SJSA1 (cell line): ENCODE measurements around the gene CCDC127. TPM values are rescaled to one million over a fixed set of nuclear protein-coding genes. Genes with fewer than 3 reads are reported as not detected.

Source experiments
- DNase-seq, 2 experiments: peaks; one replicate each; pipeline ENCODE4 v3.0.0-alpha.2; 2015 to 2020; ENCODE audit warnings: low spot score in 2 of 2, low read depth in 1 of 2
- H3K27ac ChIP-seq: fragments of 250-450 bp; sonication (Bioruptor Pico); 2 replicates; pipeline ENCODE4 v1.5.1; 2020; ENCODE audit warnings: mild to moderate bottlenecking, moderate library complexity
- H3K27me3 ChIP-seq: fragments of 250-450 bp; sonication (Bioruptor Pico); replicated peaks from 2 replicates; pipeline ENCODE4 v1.5.1; 2020; ENCODE audit warnings: mild to moderate bottlenecking, moderate library complexity
- H3K36me3 ChIP-seq: fragments of 250-450 bp; sonication (Bioruptor Pico); 2 replicates; pipeline ENCODE4 v1.5.1; 2020; ENCODE audit warnings: mild to moderate bottlenecking
- H3K4me1 ChIP-seq: fragments of 250-450 bp; sonication (Bioruptor Pico); replicated peaks from 2 replicates; pipeline ENCODE4 v1.6.1; 2021; ENCODE audit warnings: mild to moderate bottlenecking
- H3K4me3 ChIP-seq: fragments of 250-450 bp; sonication (Bioruptor Pico); 2 replicates; pipeline ENCODE4 v1.5.1; 2020; ENCODE audit warnings: mild to moderate bottlenecking
- H3K9me3 ChIP-seq: fragments of 250-450 bp; sonication (Bioruptor Pico); replicated peaks from 2 replicates; pipeline ENCODE4 v1.5.1; 2020; ENCODE audit warnings: mild to moderate bottlenecking
- total RNA-seq: library from RNA; depleted of rRNA; stranded (reverse); fragments of >200 nt; shearing (Covaris generic); gene quantifications from 2 replicates; pipeline ENCODE4 v1.2.3, GENCODE V29; 2014

CCDC127 gene
- total RNA-seq, 1 experiment from 2014 or later = 4.0 TPM

- peaks cover 5% of the 10 kb centered on the region; the same call in 1 of the 2 replicates for H3K4me1 ChIP-seq
- H3K27ac ChIP-seq = no peak overlapping the region
- no peaks in the 10 kb centered on the region; the same call in 1 of the 2 replicates for H3K27me3 ChIP-seq
- no peaks in the 10 kb centered on the region for H3K36me3 ChIP-seq
- H3K9me3 ChIP-seq = no peaks in the 10 kb centered on the region
- DNase-seq = no peak
- H3K4me3 ChIP-seq = no peak overlapping the region
Measured at GRCh38 chr5:187042-187431, 30.9 kb downstream of the CCDC127 start.

GRCh38 chr5:186091-187041 is 31.6 kb downstream of the CCDC127 start:
- peaks cover 5% of the 10 kb centered on the region; the same call in 1 of the 2 replicates for H3K4me1 ChIP-seq
- H3K36me3 ChIP-seq = no peaks in the 10 kb centered on the region
- H3K27ac ChIP-seq = no peak overlapping the region
- no peaks in the 10 kb centered on the region; the same call in 1 of the 2 replicates for H3K27me3 ChIP-seq
- no peak for DNase-seq
- no peaks in the 10 kb centered on the region for H3K9me3 ChIP-seq
- no peak overlapping the region for H3K4me3 ChIP-seq

- Histone ChIP-seq H3K4me3 (no peak overlapping the region), H3K4me1 (peaks cover 5% of the 10 kb centered on the region; the same call in 1 of the 2 replicates), H3K9me3 (no peaks in the 10 kb centered on the region), H3K36me3 (no peaks in the 10 kb centered on the region), H3K27ac (no peak overlapping the region), H3K27me3 (no peaks in the 10 kb centered on the region; the same call in 1 of the 2 replicates)
- DNase-seq = no peak
Measured at GRCh38 chr5:185095-186070, 32.6 kb downstream of the CCDC127 start.

- Histone ChIP-seq H3K27ac (no peak overlapping the region), H3K36me3 (no peaks in the 10 kb centered on the region), H3K4me1 (peaks cover 5% of the 10 kb centered on the region; the same call in 1 of the 2 replicates), H3K4me3 (no peak overlapping the region), H3K27me3 (no peaks in the 10 kb centered on the region; the same call in 1 of the 2 replicates), H3K9me3 (no peaks in the 10 kb centered on the region)
- DNase-seq = no peak
Measured at GRCh38 chr5:184471-184870, 33.5 kb downstream of the CCDC127 start.

- no peaks in the 10 kb centered on the region for H3K9me3 ChIP-seq
- no peak for DNase-seq
- no peaks in the 10 kb centered on the region for H3K36me3 ChIP-seq
- H3K27ac ChIP-seq = no peak overlapping the region
- no peaks in the 10 kb centered on the region; the same call in 1 of the 2 replicates for H3K27me3 ChIP-seq
- no peaks in the 10 kb centered on the region for H3K4me1 ChIP-seq
- H3K4me3 ChIP-seq = no peak overlapping the region
Measured at GRCh38 chr5:182126-182525, 35.8 kb downstream of the CCDC127 start.

- no peaks in the 10 kb centered on the region for H3K4me1 ChIP-seq
- H3K27ac ChIP-seq = no peak overlapping the region
- H3K27me3 ChIP-seq = no peaks in the 10 kb centered on the region; the same call in 1 of the 2 replicates
- DNase-seq = no peak
- no peaks in the 10 kb centered on the region for H3K9me3 ChIP-seq
- no peak overlapping the region for H3K4me3 ChIP-seq
- no peaks in the 10 kb centered on the region for H3K36me3 ChIP-seq
Measured at GRCh38 chr5:181566-181965, 36.4 kb downstream of the CCDC127 start.

GRCh38 chr5:181160-181559 is 36.8 kb downstream of the CCDC127 start:
- Histone ChIP-seq H3K9me3 (no peaks in the 10 kb centered on the region), H3K36me3 (no peaks in the 10 kb centered on the region)
- no peak for DNase-seq

GRCh38 chr5:180286-180918 is 37.6 kb downstream of the CCDC127 start:
- DNase-seq = no peak
- no peaks in the 10 kb centered on the region for H3K4me1 ChIP-seq
- no peak overlapping the region for H3K4me3 ChIP-seq
- no peaks in the 10 kb centered on the region; the same call in 1 of the 2 replicates for H3K27me3 ChIP-seq
- no peaks in the 10 kb centered on the region for H3K36me3 ChIP-seq
- no peak overlapping the region for H3K27ac ChIP-seq
- no peaks in the 10 kb centered on the region for H3K9me3 ChIP-seq

More at GRCh38 chr5:181160-181559, 36.8 kb downstream of the CCDC127 start:
- Histone ChIP-seq H3K27ac (no peak overlapping the region), H3K4me3 (no peak overlapping the region), H3K4me1 (no peaks in the 10 kb centered on the region), H3K27me3 (no peaks in the 10 kb centered on the region; the same call in 1 of the 2 replicates)

- no peak overlapping the region for H3K4me3 ChIP-seq
- no peaks in the 10 kb centered on the region for H3K4me1 ChIP-seq
- H3K27ac ChIP-seq = no peak overlapping the region
- no peaks in the 10 kb centered on the region for H3K9me3 ChIP-seq
- DNase-seq = no peak
- no peaks in the 10 kb centered on the region; the same call in 1 of the 2 replicates for H3K27me3 ChIP-seq
- no peaks in the 10 kb centered on the region for H3K36me3 ChIP-seq
Measured at GRCh38 chr5:179401-179800, 38.6 kb downstream of the CCDC127 start.

- no peak overlapping the region for H3K4me3 ChIP-seq
- no peak overlapping the region for H3K27ac ChIP-seq
- H3K36me3 ChIP-seq = no peaks in the 10 kb centered on the region
- DNase-seq = no peak
- H3K4me1 ChIP-seq = no peaks in the 10 kb centered on the region
- no peaks in the 10 kb centered on the region for H3K9me3 ChIP-seq
- H3K27me3 ChIP-seq = no peaks in the 10 kb centered on the region
Measured at GRCh38 chr5:178110-178509, 39.8 kb downstream of the CCDC127 start.

- Histone ChIP-seq H3K36me3 (no peaks in the 10 kb centered on the region), H3K4me1 (no peaks in the 10 kb centered on the region), H3K9me3 (no peaks in the 10 kb centered on the region), H3K4me3 (no peak overlapping the region), H3K27me3 (no peaks in the 10 kb centered on the region), H3K27ac (no peak overlapping the region)
- no peak for DNase-seq
Measured at GRCh38 chr5:176296-176823, 41.6 kb downstream of the CCDC127 start.

- H3K4me1 ChIP-seq = no peaks in the 10 kb centered on the region
- no peak overlapping the region for H3K4me3 ChIP-seq
- no peak overlapping the region for H3K27ac ChIP-seq
- DNase-seq = no peak
- no peaks in the 10 kb centered on the region for H3K9me3 ChIP-seq
- H3K27me3 ChIP-seq = no peaks in the 10 kb centered on the region
- no peaks in the 10 kb centered on the region for H3K36me3 ChIP-seq
Measured at GRCh38 chr5:174876-175465, 43.0 kb downstream of the CCDC127 start.

- H3K36me3 ChIP-seq = no peaks in the 10 kb centered on the region
- DNase-seq = no peak
Measured at GRCh38 chr5:174291-174600, 43.7 kb downstream of the CCDC127 start.

More at GRCh38 chr5:174291-174600, 43.7 kb downstream of the CCDC127 start:
- Histone ChIP-seq H3K27ac (no peak overlapping the region), H3K9me3 (no peaks in the 10 kb centered on the region), H3K27me3 (no peaks in the 10 kb centered on the region), H3K4me1 (peaks cover 6% of the 10 kb centered on the region), H3K4me3 (no peak overlapping the region)
